Urinary bladder (tissue), 4 donors: Measurements from ENCODE around the gene POFUT2. TPM values are rescaled to one million over a fixed set of nuclear protein-coding genes. Genes with fewer than 3 reads are reported as not detected.

ENCODE experiments used
- DNase-seq: peaks from one replicate; pipeline ENCODE4 v3.0.0-alpha.2; 2015; ENCODE audit errors: extremely low spot score
- H3K27ac ChIP-seq: one replicate; pipeline ENCODE4 v1.5.1; 2013; ENCODE audit warnings: low read depth, mild to moderate bottlenecking, moderate library complexity
- H3K36me3 ChIP-seq: one replicate; pipeline ENCODE4 v1.6.1; 2013; ENCODE audit warnings: mild to moderate bottlenecking, moderate library complexity; ENCODE audit not compliant: insufficient read depth
- H3K4me1 ChIP-seq: one replicate; pipeline ENCODE4 v1.6.1; 2013; ENCODE audit warnings: mild to moderate bottlenecking, moderate library complexity; ENCODE audit not compliant: insufficient read depth
- H3K4me3 ChIP-seq: one replicate; pipeline ENCODE4 v1.5.1; 2013; ENCODE audit warnings: low read depth, low read length
- WGBS: extraction: QIAGEN DNeasy Blood & Tissue Kit; methylation state at CpG from one replicate; pipeline ENCODE4 v1.1.7; 2013; 5-methylcytosine and 5-hydroxymethylcytosine counted together
- polyA plus RNA-seq: library from polyadenylated mRNA; stranded (reverse); fragments of 200-250 nt; gene quantifications from one replicate; pipeline ENCODE4 v1.2.3, GENCODE V29; 2013
- total RNA-seq: library from RNA; depleted of rRNA; stranded (reverse); fragments of >200 nt; gene quantifications from one replicate; pipeline ENCODE4 v1.2.3, GENCODE V29; 2014
- donor health status: healthy with polysubstance abuse.
- donor health status: healthy.

Gene POFUT2
- total and polyA plus RNA-seq, 2 donors, result 26.3 to 36.3 TPM

- WGBS, result 90% methylated on average over 41 of the region's 41 CpGs
- Histone ChIP-seq H3K27ac (no peak overlapping the region), H3K4me3 (no peak overlapping the region), H3K36me3 (peaks cover 17% of the 10 kb centered on the region), H3K4me1 (no peaks in the 10 kb centered on the region)
- DNase-seq, result no peak
Measured at GRCh38 chr21:45266518-45267389, 20.9 kb downstream of the POFUT2 start.

- WGBS, result 95% methylated on average over 36 of the region's 36 CpGs
- Histone ChIP-seq H3K4me1 (no peaks in the 10 kb centered on the region), H3K27ac (no peak overlapping the region), H3K36me3 (peaks cover 15% of the 10 kb centered on the region), H3K4me3 (no peak overlapping the region)
- no peak for DNase-seq
Measured at GRCh38 chr21:45265721-45266517, 21.8 kb downstream of the POFUT2 start.

GRCh38 chr21:45264912-45265515, 22.7 kb downstream of the POFUT2 start:
- Histone ChIP-seq H3K4me1 (no peaks in the 10 kb centered on the region), H3K27ac (no peak overlapping the region), H3K4me3 (no peak overlapping the region), H3K36me3 (peaks cover 9% of the 10 kb centered on the region)
- DNase-seq, result no peak
- 94% methylated on average over 34 of the region's 34 CpGs for WGBS

- H3K27ac ChIP-seq, result no peak overlapping the region
- H3K4me1 ChIP-seq, result no peaks in the 10 kb centered on the region
- no peak for DNase-seq
- no peak overlapping the region for H3K4me3 ChIP-seq
- WGBS, result 87% methylated on average over 23 of the region's 23 CpGs
- H3K36me3 ChIP-seq, result peaks cover 9% of the 10 kb centered on the region
Measured at GRCh38 chr21:45264146-45264911, 23.4 kb downstream of the POFUT2 start.

- Histone ChIP-seq H3K36me3 (peaks cover 9% of the 10 kb centered on the region), H3K4me3 (no peak overlapping the region), H3K27ac (no peak overlapping the region), H3K4me1 (no peaks in the 10 kb centered on the region)
- WGBS, result 92% methylated on average over 6 of the region's 6 CpGs
- DNase-seq, result no peak
Measured at GRCh38 chr21:45263534-45263933, 24.2 kb downstream of the POFUT2 start.

GRCh38 chr21:45262616-45263015, 25.1 kb downstream of the POFUT2 start:
- Histone ChIP-seq H3K36me3 (peaks cover 9% of the 10 kb centered on the region), H3K27ac (no peak overlapping the region), H3K4me3 (no peak overlapping the region), H3K4me1 (no peaks in the 10 kb centered on the region)
- 84% methylated on average over 11 of the region's 11 CpGs for WGBS
- DNase-seq, result no peak

- no peaks in the 10 kb centered on the region for H3K4me1 ChIP-seq
- peaks cover 9% of the 10 kb centered on the region for H3K36me3 ChIP-seq
- 90% methylated on average over 7 of the region's 7 CpGs for WGBS
- H3K4me3 ChIP-seq, result no peak overlapping the region
- no peak for DNase-seq
- H3K27ac ChIP-seq, result no peak overlapping the region
Measured at GRCh38 chr21:45262041-45262581, 25.6 kb downstream of the POFUT2 start.

GRCh38 chr21:45261093-45261492, 26.6 kb downstream of the POFUT2 start:
- Histone ChIP-seq H3K36me3 (peaks cover 9% of the 10 kb centered on the region), H3K27ac (no peak overlapping the region), H3K4me1 (no peaks in the 10 kb centered on the region), H3K4me3 (no peak overlapping the region)
- DNase-seq, result no peak
- 89% methylated on average over 10 of the region's 10 CpGs for WGBS

- Histone ChIP-seq H3K4me1 (no peaks in the 10 kb centered on the region), H3K36me3 (peaks cover 9% of the 10 kb centered on the region), H3K27ac (no peak overlapping the region), H3K4me3 (no peak overlapping the region)
- DNase-seq, result no peak
- WGBS, result 88% methylated on average over 5 of the region's 5 CpGs
Measured at GRCh38 chr21:45260191-45260825, 27.4 kb downstream of the POFUT2 start.

- Histone ChIP-seq H3K36me3 (peaks cover 3% of the 10 kb centered on the region), H3K27ac (no peak overlapping the region), H3K4me1 (no peaks in the 10 kb centered on the region), H3K4me3 (no peak overlapping the region)
- WGBS, result 65% methylated on average over 17 of the region's 17 CpGs
- DNase-seq, result no peak
Measured at GRCh38 chr21:45259206-45259840, 28.4 kb downstream of the POFUT2 start.

- Histone ChIP-seq H3K4me1 (no peaks in the 10 kb centered on the region), H3K27ac (no peak overlapping the region), H3K36me3 (peaks cover 2% of the 10 kb centered on the region), H3K4me3 (no peak overlapping the region)
- no peak for DNase-seq
- 75% methylated on average over 19 of the region's 19 CpGs for WGBS
Measured at GRCh38 chr21:45258466-45258865, 29.2 kb downstream of the POFUT2 start.

- WGBS, result 79% methylated on average over 40 of the region's 40 CpGs
- Histone ChIP-seq H3K4me1 (no peaks in the 10 kb centered on the region), H3K36me3 (no peaks in the 10 kb centered on the region), H3K27ac (no peak overlapping the region), H3K4me3 (no peak overlapping the region)
- no peak for DNase-seq
Measured at GRCh38 chr21:45257673-45258341, 29.9 kb downstream of the POFUT2 start.
